ENCODE measurements around the gene HSD11B2. TPM values are rescaled to one million over a fixed set of nuclear protein-coding genes. Genes with fewer than 3 reads are reported as not detected.

Gene HSD11B2
- total and polyA plus RNA-seq, 4 donors = 2.6 to 39.8 (median 6.7) TPM

DNA sequence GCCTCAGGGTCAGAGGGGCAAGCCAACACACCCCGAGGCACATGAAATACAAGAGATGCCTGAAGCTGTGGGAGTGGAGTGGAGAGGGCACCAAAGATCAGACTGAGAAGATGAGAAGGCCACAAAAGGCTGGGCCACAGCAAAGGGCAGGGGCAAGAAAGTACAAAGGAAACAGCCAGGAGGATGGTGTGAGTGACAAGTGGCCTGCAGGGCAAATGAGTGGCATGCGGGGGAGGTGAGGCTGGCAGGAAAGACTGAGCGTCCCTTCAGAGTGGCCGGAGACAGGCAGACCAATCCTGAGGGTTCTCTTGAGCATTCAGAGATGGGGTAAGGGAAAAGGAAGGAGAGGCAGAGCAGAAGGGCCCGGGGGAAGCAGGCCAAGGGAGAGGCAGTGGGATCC is 23.2 kb downstream of the HSD11B2 start:
- ATAC-seq (ENCODE audit: insufficient read depth, low FRiP score) (no peak), DNase-seq (no peak)
- no peak overlapping the region for H3K4me3 ChIP-seq
- WGBS, 2 donors = 74 to 88% methylated on average over 5 of the region's 5 CpGs
- H3K4me1 ChIP-seq (ENCODE audit: control insufficient read depth in 5 of 5, insufficient read depth in 5 of 5, low read length in 5 of 5) = peaks cover 14 to 60% (median 40%) of the 10 kb centered on the region in 5 donors
- peak overlapping the region in 1 of 2 donors; percentile 10 for H3K27ac ChIP-seq (ENCODE audit: low read depth in 1 of 2, low read length in 1 of 2)
- H3K9me3 ChIP-seq (ENCODE audit: control insufficient read depth in 4 of 4, insufficient read depth in 3 of 4, low read length in 3 of 4) = no peaks in the 10 kb centered on the region
- peaks cover 0 to 39% (median 4%) of the 10 kb centered on the region in 4 donors for H3K36me3 ChIP-seq (ENCODE audit: control insufficient read depth in 4 of 4, insufficient read depth in 4 of 4, low read length in 4 of 4)
- H3K9ac ChIP-seq (ENCODE audit: insufficient read depth in 1 of 2, low read length in 2 of 2) = no peak overlapping the region
- no peaks in the 10 kb centered on the region for H3K27me3 ChIP-seq (ENCODE audit: control insufficient read depth in 3 of 3, insufficient read depth in 3 of 3, low read length in 2 of 3)
- TF ChIP-seq, protein P1, sequence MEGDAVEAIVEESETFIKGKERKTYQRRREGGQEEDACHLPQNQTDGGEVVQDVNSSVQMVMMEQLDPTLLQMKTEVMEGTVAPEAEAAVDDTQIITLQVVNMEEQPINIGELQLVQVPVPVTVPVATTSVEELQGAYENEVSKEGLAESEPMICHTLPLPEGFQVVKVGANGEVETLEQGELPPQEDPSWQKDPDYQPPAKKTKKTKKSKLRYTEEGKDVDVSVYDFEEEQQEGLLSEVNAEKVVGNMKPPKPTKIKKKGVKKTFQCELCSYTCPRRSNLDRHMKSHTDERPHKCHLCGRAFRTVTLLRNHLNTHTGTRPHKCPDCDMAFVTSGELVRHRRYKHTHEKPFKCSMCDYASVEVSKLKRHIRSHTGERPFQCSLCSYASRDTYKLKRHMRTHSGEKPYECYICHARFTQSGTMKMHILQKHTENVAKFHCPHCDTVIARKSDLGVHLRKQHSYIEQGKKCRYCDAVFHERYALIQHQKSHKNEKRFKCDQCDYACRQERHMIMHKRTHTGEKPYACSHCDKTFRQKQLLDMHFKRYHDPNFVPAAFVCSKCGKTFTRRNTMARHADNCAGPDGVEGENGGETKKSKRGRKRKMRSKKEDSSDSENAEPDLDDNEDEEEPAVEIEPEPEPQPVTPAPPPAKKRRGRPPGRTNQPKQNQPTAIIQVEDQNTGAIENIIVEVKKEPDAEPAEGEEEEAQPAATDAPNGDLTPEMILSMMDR (IDR thresholded peaks at IDR 0.05; ENCODE audit: control extremely low read depth, extremely low read depth) = no peak

DNA sequence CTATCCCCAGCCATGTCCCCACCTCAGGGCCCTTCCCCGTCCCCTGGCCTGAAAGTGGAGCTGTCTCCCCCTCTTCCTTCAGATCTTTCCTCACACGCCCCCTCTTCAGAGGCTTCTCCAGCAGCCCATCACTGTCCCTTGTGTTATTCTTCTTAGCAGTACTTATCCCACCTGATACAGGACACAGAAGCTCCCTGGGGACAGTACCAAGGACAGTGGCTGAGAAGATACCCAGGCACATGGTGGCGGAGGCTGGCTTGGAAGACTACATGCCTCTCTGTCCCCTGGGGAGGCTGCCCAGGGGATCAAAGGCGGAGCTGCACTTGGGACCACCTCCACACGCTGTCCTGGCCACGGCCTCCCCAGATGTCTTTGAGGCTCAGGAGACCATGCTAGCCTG is 23.9 kb downstream of the HSD11B2 start:
- no peak for ATAC-seq (ENCODE audit: insufficient read depth, low FRiP score)

DNA sequence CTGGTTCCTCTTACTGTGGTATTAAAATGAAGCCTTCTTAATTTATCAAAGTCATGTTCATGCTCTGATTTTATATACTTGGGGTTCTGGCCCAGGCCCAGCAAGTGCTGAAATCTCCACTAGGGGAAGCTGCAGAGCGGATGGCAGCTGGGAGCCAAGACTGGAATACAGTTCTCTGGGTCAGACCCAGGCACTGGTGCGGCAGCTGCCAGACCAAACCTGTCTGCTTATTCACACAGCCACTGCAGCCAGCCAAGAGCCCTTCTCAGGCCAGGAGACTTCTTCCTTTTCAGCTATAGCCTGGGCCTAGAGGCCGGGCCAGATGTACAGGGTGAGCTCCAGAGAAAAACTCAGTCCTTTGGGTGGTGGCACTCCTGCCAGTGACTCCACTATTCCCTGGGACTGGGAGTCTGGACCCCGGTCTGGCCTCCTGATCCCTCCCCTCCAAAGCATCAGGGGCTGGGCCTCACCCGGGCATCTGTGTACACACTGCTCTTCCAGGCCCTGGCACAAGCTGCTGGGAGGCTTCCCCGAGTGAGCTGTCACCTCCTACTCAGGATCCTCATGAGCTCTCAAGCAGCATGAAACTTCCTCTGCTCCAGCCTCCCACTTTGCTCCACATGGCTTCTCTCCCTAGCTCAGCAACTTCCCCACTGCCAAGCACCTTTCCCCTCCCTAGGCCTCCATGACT is 25.6 kb downstream of the HSD11B2 start:
- TF ChIP-seq, protein P1 (IDR thresholded peaks at IDR 0.05; ENCODE audit: control extremely low read depth, extremely low read depth) = no peak
- peak overlapping the region in 1 of 2 donors; percentile 23 for H3K27ac ChIP-seq (ENCODE audit: low read depth in 1 of 2, low read length in 1 of 2)
- whole genome bisulfite sequencing, 2 donors = 56 to 76% methylated on average over 6 of the region's 6 CpGs
- no peaks in the 10 kb centered on the region for H3K27me3 ChIP-seq (ENCODE audit: control insufficient read depth in 3 of 3, insufficient read depth in 3 of 3, low read length in 2 of 3)
- H3K36me3 ChIP-seq (ENCODE audit: control insufficient read depth in 4 of 4, insufficient read depth in 4 of 4, low read length in 4 of 4) = peaks cover 0 to 30% (median 4%) of the 10 kb centered on the region in 4 donors
- peaks cover 12 to 62% (median 29%) of the 10 kb centered on the region in 5 donors for H3K4me1 ChIP-seq (ENCODE audit: control insufficient read depth in 5 of 5, insufficient read depth in 5 of 5, low read length in 5 of 5)
- no peak for DNase-seq
- H3K9ac ChIP-seq (ENCODE audit: insufficient read depth in 1 of 2, low read length in 2 of 2) = no peak overlapping the region
- H3K9me3 ChIP-seq (ENCODE audit: control insufficient read depth in 4 of 4, insufficient read depth in 3 of 4, low read length in 3 of 4) = no peaks in the 10 kb centered on the region
- no peak for ATAC-seq (ENCODE audit: insufficient read depth, low FRiP score)
- H3K4me3 ChIP-seq = no peak overlapping the region

More for the DNA sequence above, 23.9 kb downstream of the HSD11B2 start:
- Histone ChIP-seq H3K27me3 (ENCODE audit: control insufficient read depth in 3 of 3, insufficient read depth in 3 of 3, low read length in 2 of 3) (no peaks in the 10 kb centered on the region), H3K36me3 (ENCODE audit: control insufficient read depth in 4 of 4, insufficient read depth in 4 of 4, low read length in 4 of 4) (peaks cover 0 to 37% (median 4%) of the 10 kb centered on the region in 4 donors), H3K9me3 (ENCODE audit: control insufficient read depth in 4 of 4, insufficient read depth in 3 of 4, low read length in 3 of 4) (no peaks in the 10 kb centered on the region), H3K4me1 (ENCODE audit: control insufficient read depth in 5 of 5, insufficient read depth in 5 of 5, low read length in 5 of 5) (peaks cover 14 to 60% (median 33%) of the 10 kb centered on the region in 5 donors), H3K4me3 (no peak overlapping the region), H3K27ac (ENCODE audit: low read depth in 1 of 2, low read length in 1 of 2) (no peak overlapping the region), H3K9ac (ENCODE audit: insufficient read depth in 1 of 2, low read length in 2 of 2) (no peak overlapping the region)
- no peak for DNase-seq
- TF ChIP-seq, protein P1 (IDR thresholded peaks at IDR 0.05; ENCODE audit: control extremely low read depth, extremely low read depth) = no peak
- 96% methylated on average over 6 of the region's 6 CpGs for WGBS, 2 donors
